ENCODE results near the gene TNFAIP2. TPM values are rescaled to one million over a fixed set of nuclear protein-coding genes. Genes with fewer than 3 reads are reported as not detected.

The TNFAIP2 gene
- total RNA-seq, 1 experiment from 2014 or later = 8.1 TPM

DNA sequence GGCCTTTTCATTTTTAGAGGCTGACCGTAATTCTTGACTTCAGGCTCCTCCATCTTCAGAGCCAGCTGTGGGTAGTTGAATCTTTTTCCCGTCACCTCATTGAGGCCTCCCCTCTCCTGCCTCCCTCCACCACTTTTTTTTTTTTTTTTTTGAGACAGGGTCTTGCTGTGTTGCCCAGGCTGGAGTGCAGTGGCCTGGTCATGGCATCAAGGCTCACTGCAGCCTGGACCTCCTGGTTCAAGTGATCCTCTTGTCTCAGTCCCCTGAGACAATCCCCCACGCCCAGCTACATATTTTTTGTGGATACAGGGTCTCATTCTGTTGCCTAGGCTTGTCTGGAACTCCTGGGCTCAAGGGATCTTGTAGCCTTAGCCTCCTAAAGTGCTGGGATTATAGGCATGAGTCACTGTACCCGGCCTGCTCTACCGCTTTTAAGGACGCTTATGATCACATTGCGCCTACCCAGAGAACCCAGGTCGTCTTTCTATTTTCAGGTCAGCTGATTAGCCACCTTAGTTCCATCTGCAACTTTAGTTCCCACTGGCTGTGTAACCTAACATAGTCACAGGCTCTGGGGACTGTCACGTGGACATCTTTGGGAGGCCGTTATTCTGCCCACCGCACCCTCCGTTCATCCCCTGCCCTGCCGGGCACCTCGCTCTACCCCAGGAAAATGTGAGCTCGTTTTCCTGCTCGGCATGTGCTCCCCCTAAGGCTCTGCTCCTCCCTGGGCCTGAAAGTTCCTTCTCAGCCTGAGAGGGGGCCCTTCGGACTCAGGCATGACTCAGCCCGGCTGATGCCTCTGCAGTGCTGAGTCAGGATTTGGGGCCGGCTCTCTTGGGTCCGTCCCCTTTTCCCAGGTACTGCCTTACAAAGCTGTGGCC lies 13.4 kb downstream of the TNFAIP2 start:
- H3K4me1 ChIP-seq = peaks cover 5% of the 10 kb centered on the region; the same call in 1 of the 2 replicates
- CTCF ChIA-PET = interaction anchor here (1.4 kb wide), 1 partner anchor 32 kb away, joined by 4 read pairs; no protein-coding TSS in a partner anchor
- no TSS peak for BruUV-seq (replicated peaks)

DNA sequence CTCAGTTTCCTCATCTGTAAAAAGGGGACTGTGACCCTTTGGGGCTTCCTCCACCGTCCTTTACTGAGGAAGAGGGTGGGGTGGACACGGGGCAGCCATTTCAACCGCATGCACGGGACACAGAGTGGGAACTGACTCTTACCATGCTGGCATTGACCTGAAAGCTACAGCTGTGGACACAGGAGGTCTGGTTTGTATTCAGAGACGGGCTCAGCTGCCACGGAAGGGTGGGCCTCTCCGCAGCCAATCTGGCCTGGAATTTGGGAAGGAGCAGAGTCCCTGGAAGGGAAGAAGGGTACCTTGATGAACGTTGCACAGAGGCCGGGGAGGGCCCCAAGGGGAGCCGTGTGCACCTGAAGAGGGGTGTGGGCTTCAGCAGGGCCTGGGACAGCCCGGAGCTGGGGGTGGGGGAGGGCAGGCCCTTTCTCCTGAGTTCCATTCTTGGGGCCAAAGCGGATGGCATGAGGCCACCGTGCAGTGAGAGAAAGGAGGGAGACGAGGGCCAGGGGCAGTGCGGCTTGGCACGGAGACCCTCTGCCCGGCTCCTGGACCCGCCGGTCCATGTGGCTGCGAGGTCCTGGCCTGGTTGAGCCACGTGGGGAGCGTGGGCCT lies 14.5 kb downstream of the TNFAIP2 start:
- Histone ChIP-seq H3K9me3 (no peaks in the 10 kb centered on the region), H3K27me3 (replicated peaks; ENCODE audit: control insufficient read depth, insufficient read depth, low read length) (no peaks in the 10 kb centered on the region), H3K4me1 (peaks cover 5% of the 10 kb centered on the region; the same call in 1 of the 2 replicates), H3K4me3 (ENCODE audit: low read depth, low read length) (no peak overlapping the region), H3K36me3 (ENCODE audit: control insufficient read depth, insufficient read depth, low read length) (no peaks in the 10 kb centered on the region)
- Mint-ChIP-seq H3K9me3 (ENCODE audit: unreplicated experiment) (no peaks in the 10 kb centered on the region), H3K27me3 (ENCODE audit: insufficient read depth, unreplicated experiment) (no peaks in the 10 kb centered on the region), H3K36me3 (ENCODE audit: insufficient read depth, unreplicated experiment) (no peaks in the 10 kb centered on the region), H3K4me3 (ENCODE audit: unreplicated experiment) (no peak overlapping the region), H3K27ac (ENCODE audit: unreplicated experiment) (no peak overlapping the region), H3K4me1 (ENCODE audit: low read depth, unreplicated experiment) (peaks cover 13% of the 10 kb centered on the region)
- TF ChIP-seq, protein P1, sequence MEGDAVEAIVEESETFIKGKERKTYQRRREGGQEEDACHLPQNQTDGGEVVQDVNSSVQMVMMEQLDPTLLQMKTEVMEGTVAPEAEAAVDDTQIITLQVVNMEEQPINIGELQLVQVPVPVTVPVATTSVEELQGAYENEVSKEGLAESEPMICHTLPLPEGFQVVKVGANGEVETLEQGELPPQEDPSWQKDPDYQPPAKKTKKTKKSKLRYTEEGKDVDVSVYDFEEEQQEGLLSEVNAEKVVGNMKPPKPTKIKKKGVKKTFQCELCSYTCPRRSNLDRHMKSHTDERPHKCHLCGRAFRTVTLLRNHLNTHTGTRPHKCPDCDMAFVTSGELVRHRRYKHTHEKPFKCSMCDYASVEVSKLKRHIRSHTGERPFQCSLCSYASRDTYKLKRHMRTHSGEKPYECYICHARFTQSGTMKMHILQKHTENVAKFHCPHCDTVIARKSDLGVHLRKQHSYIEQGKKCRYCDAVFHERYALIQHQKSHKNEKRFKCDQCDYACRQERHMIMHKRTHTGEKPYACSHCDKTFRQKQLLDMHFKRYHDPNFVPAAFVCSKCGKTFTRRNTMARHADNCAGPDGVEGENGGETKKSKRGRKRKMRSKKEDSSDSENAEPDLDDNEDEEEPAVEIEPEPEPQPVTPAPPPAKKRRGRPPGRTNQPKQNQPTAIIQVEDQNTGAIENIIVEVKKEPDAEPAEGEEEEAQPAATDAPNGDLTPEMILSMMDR (IDR thresholded peaks at IDR 0.05; ENCODE audit: insufficient read depth in 1 of 2, low read depth in 1 of 2, low read length in 1 of 2, severe bottlenecking in 1 of 2, unreplicated experiment in 1 of 2) = no peak
- CTCF ChIA-PET = interaction anchor here (0.8 kb wide), 2 partner anchors 17 to 33 kb away, joined by 3 to 4 read pairs; no protein-coding TSS in a partner anchor
- BruUV-seq (replicated peaks) = no TSS peak
- no peak for DNase-seq
- POLR2A ChIA-PET = no interaction called here
- intact Hi-C loops (cut with micrococcal nuclease; ENCODE audit: unreplicated experiment) = no loop called here

More for the DNA sequence above, 13.4 kb downstream of the TNFAIP2 start:
- TF ChIP-seq, protein P1 (IDR thresholded peaks at IDR 0.05; ENCODE audit: insufficient read depth in 1 of 2, low read depth in 1 of 2, low read length in 1 of 2, severe bottlenecking in 1 of 2, unreplicated experiment in 1 of 2) = no peak
- no peaks in the 10 kb centered on the region for H3K9me3 Mint-ChIP-seq (ENCODE audit: unreplicated experiment)
- Histone ChIP-seq H3K4me3 (ENCODE audit: low read depth, low read length) (no peak overlapping the region), H3K36me3 (ENCODE audit: control insufficient read depth, insufficient read depth, low read length) (no peaks in the 10 kb centered on the region), H3K27me3 (replicated peaks; ENCODE audit: control insufficient read depth, insufficient read depth, low read length) (no peaks in the 10 kb centered on the region), H3K9me3 (no peaks in the 10 kb centered on the region)
- H3K27me3 Mint-ChIP-seq (ENCODE audit: insufficient read depth, unreplicated experiment) = no peaks in the 10 kb centered on the region
- intact Hi-C loops (cut with micrococcal nuclease; ENCODE audit: unreplicated experiment) = no loop called here
- POLR2A ChIA-PET = no interaction called here
- DNase-seq = peak in 1 of 2 experiments; percentile 40
- H3K4me1 Mint-ChIP-seq (ENCODE audit: low read depth, unreplicated experiment) = peaks cover 6% of the 10 kb centered on the region
- no peak overlapping the region for H3K4me3 Mint-ChIP-seq (ENCODE audit: unreplicated experiment)
- H3K36me3 Mint-ChIP-seq (ENCODE audit: insufficient read depth, unreplicated experiment) = no peaks in the 10 kb centered on the region
- peak overlapping the region; percentile 23 for H3K27ac Mint-ChIP-seq (ENCODE audit: unreplicated experiment)

DNA sequence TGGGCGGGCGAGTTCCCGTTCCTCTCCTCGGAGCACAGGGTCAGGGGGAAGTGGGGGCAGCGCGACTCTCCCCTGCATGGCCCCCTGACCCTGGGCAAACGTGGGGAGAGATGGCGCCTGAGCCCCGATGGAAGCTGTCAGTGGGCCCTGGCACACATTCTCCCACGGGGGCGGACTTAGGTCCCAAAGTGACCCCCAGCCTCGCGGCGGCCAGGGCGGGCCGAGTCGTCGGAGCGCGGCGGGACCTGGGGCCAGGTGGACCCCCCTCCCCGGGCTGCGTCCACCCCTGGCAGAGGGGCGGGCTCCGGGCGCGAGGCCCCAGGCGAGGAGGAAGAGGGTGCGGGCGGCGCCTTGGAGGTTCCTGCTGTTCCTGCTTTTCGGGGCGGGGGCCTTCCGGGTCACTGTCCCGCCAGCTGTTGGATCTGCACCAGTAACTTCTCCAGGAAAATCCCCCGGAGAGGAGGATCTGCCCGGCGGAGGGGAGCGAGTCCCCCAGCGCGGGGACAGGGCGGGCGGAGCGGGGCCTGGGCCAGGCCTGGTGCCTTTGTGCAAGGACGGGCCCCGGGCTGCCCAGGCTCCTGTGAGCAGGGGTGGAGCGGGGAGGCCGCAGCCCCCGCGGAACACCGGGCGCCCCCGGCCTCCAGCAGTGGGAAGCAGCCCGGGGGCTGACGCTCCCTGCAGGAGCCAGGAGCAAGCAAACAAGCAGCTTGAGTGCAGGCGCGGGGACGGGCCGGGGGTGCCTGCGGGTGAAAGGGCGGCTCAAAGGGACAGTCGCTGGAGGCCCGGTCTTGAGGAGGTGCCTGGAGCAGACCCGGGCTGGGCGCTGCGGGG lies 15.3 kb downstream of the TNFAIP2 start:
- intact Hi-C loops (cut with micrococcal nuclease; ENCODE audit: unreplicated experiment) = no loop called here
- Mint-ChIP-seq H3K4me3 (ENCODE audit: unreplicated experiment) (no peak overlapping the region), H3K27ac (ENCODE audit: unreplicated experiment) (no peak overlapping the region), H3K9me3 (ENCODE audit: unreplicated experiment) (no peaks in the 10 kb centered on the region), H3K4me1 (ENCODE audit: low read depth, unreplicated experiment) (peaks cover 16% of the 10 kb centered on the region), H3K27me3 (ENCODE audit: insufficient read depth, unreplicated experiment) (no peaks in the 10 kb centered on the region), H3K36me3 (ENCODE audit: insufficient read depth, unreplicated experiment) (no peaks in the 10 kb centered on the region)
- H3K4me1 ChIP-seq = peaks cover 5% of the 10 kb centered on the region; the same call in 1 of the 2 replicates
- POLR2A ChIA-PET = no interaction called here
- TF ChIP-seq, protein P1 (IDR thresholded peaks at IDR 0.05; ENCODE audit: insufficient read depth in 1 of 2, low read depth in 1 of 2, low read length in 1 of 2, severe bottlenecking in 1 of 2, unreplicated experiment in 1 of 2) = no peak
- H3K4me3 ChIP-seq (ENCODE audit: low read depth, low read length) = no peak overlapping the region
- CTCF ChIA-PET = interaction anchor here (0.8 kb wide), 2 partner anchors 16 to 34 kb away, joined by 3 to 4 read pairs; no protein-coding TSS in a partner anchor
- no peaks in the 10 kb centered on the region for H3K27me3 ChIP-seq (replicated peaks; ENCODE audit: control insufficient read depth, insufficient read depth, low read length)
- H3K9me3 ChIP-seq = no peaks in the 10 kb centered on the region
- no peak for DNase-seq
- no TSS peak for BruUV-seq (replicated peaks)
- H3K36me3 ChIP-seq (ENCODE audit: control insufficient read depth, insufficient read depth, low read length) = no peaks in the 10 kb centered on the region

Measured in Caco-2 (cell line).